Keratinocyte (primary cell): ENCODE results near the gene CUL4A.

ENCODE experiments used
- EZH2 ChIP-seq: IDR thresholded peaks from one replicate; pipeline ENCODE4 v1.6.1; 2012; ENCODE audit warnings: inconsistent platforms, mild to moderate bottlenecking, low read length, moderate library complexity
- TF ChIP-seq, protein P1 (sequence below), 3 experiments: IDR thresholded peaks in 1 of 3; conservative IDR thresholded peaks in 1 of 3; optimal IDR thresholded peaks in 1 of 3; 2 replicates in 2 of 3; 3 replicates in 1 of 3; pipeline versions ENCODE3 to v1.5.1; 2011; ENCODE audit warnings: low read length in 3 of 3, mild to moderate bottlenecking in 3 of 3, moderate library complexity in 2 of 3, control low read depth in 1 of 3, inconsistent platforms in 1 of 3; ENCODE audit not compliant: insufficient read depth in 2 of 3; ENCODE audit errors: extremely low read depth in 1 of 3

DNA sequence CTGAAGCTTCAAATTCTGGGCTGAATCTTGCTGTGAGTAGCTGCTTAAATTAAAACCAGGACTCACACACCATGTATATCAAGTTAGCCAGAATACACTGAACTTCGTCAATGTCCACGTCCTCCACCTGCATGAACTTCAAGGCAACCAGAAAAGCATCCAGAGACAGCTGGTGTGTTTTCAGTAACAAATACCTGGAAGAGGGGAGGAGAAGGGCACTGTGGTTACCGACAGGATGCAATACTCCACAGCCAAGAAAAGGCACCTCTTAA lies 30.6 kb upstream of the CUL4A start:
- TF ChIP-seq, protein P1, sequence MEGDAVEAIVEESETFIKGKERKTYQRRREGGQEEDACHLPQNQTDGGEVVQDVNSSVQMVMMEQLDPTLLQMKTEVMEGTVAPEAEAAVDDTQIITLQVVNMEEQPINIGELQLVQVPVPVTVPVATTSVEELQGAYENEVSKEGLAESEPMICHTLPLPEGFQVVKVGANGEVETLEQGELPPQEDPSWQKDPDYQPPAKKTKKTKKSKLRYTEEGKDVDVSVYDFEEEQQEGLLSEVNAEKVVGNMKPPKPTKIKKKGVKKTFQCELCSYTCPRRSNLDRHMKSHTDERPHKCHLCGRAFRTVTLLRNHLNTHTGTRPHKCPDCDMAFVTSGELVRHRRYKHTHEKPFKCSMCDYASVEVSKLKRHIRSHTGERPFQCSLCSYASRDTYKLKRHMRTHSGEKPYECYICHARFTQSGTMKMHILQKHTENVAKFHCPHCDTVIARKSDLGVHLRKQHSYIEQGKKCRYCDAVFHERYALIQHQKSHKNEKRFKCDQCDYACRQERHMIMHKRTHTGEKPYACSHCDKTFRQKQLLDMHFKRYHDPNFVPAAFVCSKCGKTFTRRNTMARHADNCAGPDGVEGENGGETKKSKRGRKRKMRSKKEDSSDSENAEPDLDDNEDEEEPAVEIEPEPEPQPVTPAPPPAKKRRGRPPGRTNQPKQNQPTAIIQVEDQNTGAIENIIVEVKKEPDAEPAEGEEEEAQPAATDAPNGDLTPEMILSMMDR (optimal IDR thresholded peaks at IDR 0.05 in 1 of 3, IDR thresholded peaks at IDR 0.05 in 1 of 3, conservative IDR thresholded peaks at IDR 0.05 in 1 of 3; ENCODE audit: extremely low read depth in 1 of 3, insufficient read depth in 2 of 3, low read length in 3 of 3), result no peak
- no peak for TF ChIP-seq EZH2
